ENCODE results near the gene PRRG3. TPM values are rescaled to one million over a fixed set of nuclear protein-coding genes. Genes with fewer than 3 reads are reported as not detected.

PRRG3 gene
- polyA plus RNA-seq, 1 donor (not counting 4 experiments of a cell fraction or from before 2014, with no cell fraction given), result not detected

GRCh38 chrX:151708821-151709220 lies 13.6 kb downstream of the PRRG3 start:
- no peaks in the 10 kb centered on the region for H4K20me1 ChIP-seq (ENCODE audit: control insufficient read depth, extremely low read depth, insufficient read depth, low read length)
- no peaks in the 10 kb centered on the region for H3K79me2 ChIP-seq (ENCODE audit: control insufficient read depth, insufficient read depth, low read length)
- TF ChIP-seq CTCF (optimal IDR thresholded peaks at IDR 0.05 in 1 of 3, IDR thresholded peaks at IDR 0.05 in 1 of 3, conservative IDR thresholded peaks at IDR 0.05 in 1 of 3; ENCODE audit: extremely low read depth in 1 of 3, insufficient read depth in 2 of 3, low read length in 3 of 3) (no peak), EZH2 (IDR thresholded peaks at IDR 0.05; ENCODE audit: low read length) (no peak)
- H3K4me1 ChIP-seq (ENCODE audit: control insufficient read depth, extremely low read depth, insufficient read depth, low read length), result no peaks in the 10 kb centered on the region
- H3K9me1 ChIP-seq (ENCODE audit: control insufficient read depth, extremely low read depth, insufficient read depth, low read length), result no peaks in the 10 kb centered on the region
- dilution Hi-C loops (cut with MboI; ENCODE audit: extremely low pct_ligation_motif_present, low sequenced_read_pairs), result no loop called here
- no peak overlapping the region for H3K9ac ChIP-seq (ENCODE audit: control insufficient read depth, extremely low read depth, insufficient read depth, low read length)
- no peaks in the 10 kb centered on the region for H3K9me3 ChIP-seq (ENCODE audit: control insufficient read depth, low read depth, low read length)
- DNase-seq (ENCODE audit: low read depth, low spot score), result no peak
- H3K36me3 ChIP-seq (ENCODE audit: control insufficient read depth in 2 of 2, extremely low read depth in 1 of 2, insufficient read depth in 2 of 2, low read length in 2 of 2), result no peaks in the 10 kb centered on the region
- FAIRE-seq, result no peak
- H2AFZ ChIP-seq (ENCODE audit: control insufficient read depth, low read length), result no peak overlapping the region
- H3K27me3 ChIP-seq (ENCODE audit: control insufficient read depth, extremely low read depth, insufficient read depth, low read length), result no peaks in the 10 kb centered on the region
- no peak overlapping the region for H3K4me3 ChIP-seq (ENCODE audit: control insufficient read depth in 2 of 3, extremely low read depth in 1 of 3, insufficient read depth in 2 of 3, low read depth in 1 of 3, low read length in 3 of 3)
- H3K27ac ChIP-seq (ENCODE audit: control insufficient read depth, insufficient read depth, low read length), result no peak overlapping the region
- no peak overlapping the region for H3K4me2 ChIP-seq (ENCODE audit: control insufficient read depth, extremely low read depth, insufficient read depth, low read depth, low read length)

GRCh38 chrX:151710457-151710856 lies 15.2 kb downstream of the PRRG3 start:
- Histone ChIP-seq H2AFZ (ENCODE audit: control insufficient read depth, low read length) (no peak overlapping the region), H3K36me3 (ENCODE audit: control insufficient read depth in 2 of 2, extremely low read depth in 1 of 2, insufficient read depth in 2 of 2, low read length in 2 of 2) (no peaks in the 10 kb centered on the region), H3K27me3 (ENCODE audit: control insufficient read depth, extremely low read depth, insufficient read depth, low read length) (no peaks in the 10 kb centered on the region), H3K27ac (ENCODE audit: control insufficient read depth, insufficient read depth, low read length) (no peak overlapping the region), H3K9ac (ENCODE audit: control insufficient read depth, extremely low read depth, insufficient read depth, low read length) (no peak overlapping the region), H4K20me1 (ENCODE audit: control insufficient read depth, extremely low read depth, insufficient read depth, low read length) (no peaks in the 10 kb centered on the region), H3K4me3 (ENCODE audit: control insufficient read depth in 2 of 3, extremely low read depth in 1 of 3, insufficient read depth in 2 of 3, low read depth in 1 of 3, low read length in 3 of 3) (no peak overlapping the region), H3K79me2 (ENCODE audit: control insufficient read depth, insufficient read depth, low read length) (no peaks in the 10 kb centered on the region), H3K4me1 (ENCODE audit: control insufficient read depth, extremely low read depth, insufficient read depth, low read length) (no peaks in the 10 kb centered on the region), H3K9me3 (ENCODE audit: control insufficient read depth, low read depth, low read length) (no peaks in the 10 kb centered on the region), H3K4me2 (ENCODE audit: control insufficient read depth, extremely low read depth, insufficient read depth, low read depth, low read length) (no peak overlapping the region), H3K9me1 (ENCODE audit: control insufficient read depth, extremely low read depth, insufficient read depth, low read length) (no peaks in the 10 kb centered on the region)
- FAIRE-seq (no peak), DNase-seq (ENCODE audit: low read depth, low spot score) (no peak)
- no peak for TF ChIP-seq CTCF (optimal IDR thresholded peaks at IDR 0.05 in 1 of 3, IDR thresholded peaks at IDR 0.05 in 1 of 3, conservative IDR thresholded peaks at IDR 0.05 in 1 of 3; ENCODE audit: extremely low read depth in 1 of 3, insufficient read depth in 2 of 3, low read length in 3 of 3)
- TF ChIP-seq EZH2 (IDR thresholded peaks at IDR 0.05; ENCODE audit: low read length), result no peak
- dilution Hi-C loops (cut with MboI; ENCODE audit: extremely low pct_ligation_motif_present, low sequenced_read_pairs), result no loop called here

All from keratinocyte (primary cell).